HG02623 (cell line): ENCODE results near the gene HK1.
A peak's percentile ranks its signal among the peaks of the same experiment; 100 is the strongest.
"Not testable (repeated sequence)": the region's sequence is repeated elsewhere in the genome, so short reads cannot be mapped to it uniquely, and the experiment has no call there.

ENCODE experiments used
- ATAC-seq: cut with Tn5 transposase; IDR thresholded peaks from one replicate; pipeline ENCODE4 v1.9.1; 2021; ENCODE audit warnings: moderate library complexity; ENCODE audit not compliant: unreplicated experiment

Gene HK1

DNA sequence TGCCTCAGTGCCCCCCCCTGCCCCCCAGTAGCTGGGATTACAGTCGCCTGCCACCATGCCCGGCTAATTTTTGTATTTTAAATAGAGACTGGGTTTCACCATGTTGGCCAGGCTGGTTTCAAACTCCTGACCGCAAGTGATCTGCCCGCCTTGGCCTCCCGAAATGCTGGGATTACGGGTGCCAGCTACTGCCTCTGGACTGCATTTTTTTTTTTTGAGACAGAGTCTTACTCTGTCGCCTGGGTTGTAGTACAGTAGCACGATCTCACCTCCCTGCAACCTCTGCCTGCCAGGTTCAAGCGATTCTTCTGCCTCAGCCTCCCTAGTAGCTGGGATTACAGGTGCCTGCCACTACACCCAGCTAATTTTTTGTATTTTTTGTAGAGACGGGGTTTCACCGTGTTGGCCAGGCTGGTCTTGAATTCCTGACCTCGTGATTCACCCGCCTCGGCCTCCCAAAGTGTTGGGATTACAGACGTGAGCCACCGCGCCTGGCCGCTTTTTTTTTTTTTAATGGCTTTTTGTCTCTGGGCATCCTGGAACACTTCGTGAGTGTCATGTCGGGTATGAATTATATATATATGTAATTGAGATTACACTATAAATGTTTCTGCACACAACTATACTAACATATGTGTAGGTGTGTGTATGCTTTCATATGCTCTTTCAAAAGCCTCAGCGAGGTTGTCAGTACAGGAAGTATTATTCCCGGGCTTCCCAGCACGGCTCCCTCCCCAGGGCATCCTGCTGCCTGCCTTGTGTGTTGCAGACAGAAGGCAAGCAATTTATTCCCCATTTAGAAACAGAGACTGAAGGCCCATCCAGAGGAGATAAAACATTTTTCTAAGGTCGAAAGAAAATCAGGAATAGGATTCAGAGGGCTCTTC is 47.6 kb downstream of the HK1 start:
- not testable (repeated sequence) for ATAC-seq

DNA sequence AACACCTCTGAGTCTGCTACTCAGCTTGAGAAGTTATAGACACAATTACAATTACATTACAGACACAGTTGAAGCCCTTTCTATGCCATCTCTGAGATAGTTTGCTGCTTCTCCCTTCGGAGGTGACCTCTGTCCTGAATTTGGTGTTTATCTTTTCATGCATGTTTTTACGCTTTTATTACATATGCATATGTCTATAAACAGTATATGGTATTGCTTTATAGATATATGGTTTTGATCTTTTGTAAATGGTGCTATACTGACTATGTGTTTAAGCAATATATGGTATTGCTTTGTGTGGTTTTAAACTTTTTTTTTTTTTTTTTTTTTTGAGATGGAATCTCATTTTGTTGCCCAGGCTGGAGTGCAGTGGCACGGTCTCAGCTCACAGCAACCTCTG is 48.4 kb downstream of the HK1 start:
- no peak for ATAC-seq

- ATAC-seq, result peak; percentile 79
Measured at GRCh38 chr10:69327463-69328379, 49.4 kb downstream of the HK1 start.

- no peak for ATAC-seq
Measured at GRCh38 chr10:69328380-69328735, 50.1 kb downstream of the HK1 start.

- not testable (repeated sequence) for ATAC-seq
Measured at GRCh38 chr10:69328888-69329287, 50.6 kb downstream of the HK1 start.

DNA sequence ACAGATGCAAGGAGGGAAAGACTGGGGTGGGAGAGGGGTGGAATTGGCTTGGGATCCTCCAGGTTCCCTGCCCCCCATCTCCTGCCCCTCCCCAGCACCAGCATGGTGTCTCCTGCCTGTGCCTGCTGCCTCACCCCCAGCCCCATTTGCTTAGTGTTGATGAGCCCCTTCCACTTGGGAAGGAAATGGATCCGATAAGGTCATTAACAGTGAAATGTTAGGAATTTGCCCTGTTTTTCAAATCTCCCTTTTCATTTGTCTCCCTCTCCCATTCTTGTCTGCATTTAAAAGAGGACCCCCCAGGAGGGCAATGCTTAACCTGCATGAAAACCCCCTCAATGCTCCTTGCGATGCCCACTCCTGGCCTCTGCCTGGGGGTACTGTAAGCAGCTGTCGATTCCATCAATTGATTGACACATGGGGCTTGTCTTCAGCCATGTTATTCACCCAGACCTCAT is 51.5 kb downstream of the HK1 start:
- ATAC-seq, result no peak

DNA sequence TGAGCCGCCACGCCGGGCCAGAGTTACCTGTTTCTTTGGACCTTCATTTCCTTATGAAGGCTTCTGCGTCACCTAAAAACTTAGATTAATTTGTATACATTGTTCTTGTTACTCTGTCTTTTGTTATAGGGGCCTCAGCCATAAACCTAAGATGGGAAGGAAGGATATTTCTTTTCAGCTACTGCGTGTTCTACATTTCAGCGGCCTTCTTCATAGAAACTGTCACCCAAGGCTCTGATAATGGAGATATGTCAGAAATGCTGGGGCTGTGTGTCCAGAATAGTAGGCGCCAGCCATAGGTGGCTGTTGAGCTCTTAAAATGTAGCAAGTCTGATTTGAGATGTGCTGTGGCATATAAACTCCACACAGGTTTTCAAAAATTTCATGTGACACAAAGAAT is 52.9 kb downstream of the HK1 start:
- no peak for ATAC-seq

- ATAC-seq, result no peak
Measured at GRCh38 chr10:69332278-69333010, 54.1 kb downstream of the HK1 start.

DNA sequence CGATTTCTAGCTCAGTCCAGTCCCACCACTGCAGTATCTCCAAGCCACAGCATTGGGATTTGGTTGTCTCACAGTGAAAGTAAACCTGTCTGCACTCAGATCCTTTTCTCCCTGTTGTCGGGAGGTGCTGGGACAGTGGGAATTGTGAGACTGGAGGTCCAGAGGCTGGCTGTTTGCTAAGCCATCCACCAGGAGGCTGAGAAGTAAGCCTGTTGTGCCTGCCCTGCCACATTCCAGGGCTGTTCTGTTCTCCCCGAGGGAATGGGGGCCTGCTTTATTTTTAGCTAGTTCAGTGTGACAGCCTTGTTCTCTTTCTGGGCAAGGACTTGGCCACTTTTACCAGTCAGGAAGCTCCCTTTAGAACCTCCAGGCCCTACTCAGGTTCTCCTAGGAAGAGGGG is 54.9 kb downstream of the HK1 start:
- no peak for ATAC-seq

GRCh38 chr10:69333865-69334301 is 55.6 kb downstream of the HK1 start:
- ATAC-seq, result not testable (repeated sequence)

DNA sequence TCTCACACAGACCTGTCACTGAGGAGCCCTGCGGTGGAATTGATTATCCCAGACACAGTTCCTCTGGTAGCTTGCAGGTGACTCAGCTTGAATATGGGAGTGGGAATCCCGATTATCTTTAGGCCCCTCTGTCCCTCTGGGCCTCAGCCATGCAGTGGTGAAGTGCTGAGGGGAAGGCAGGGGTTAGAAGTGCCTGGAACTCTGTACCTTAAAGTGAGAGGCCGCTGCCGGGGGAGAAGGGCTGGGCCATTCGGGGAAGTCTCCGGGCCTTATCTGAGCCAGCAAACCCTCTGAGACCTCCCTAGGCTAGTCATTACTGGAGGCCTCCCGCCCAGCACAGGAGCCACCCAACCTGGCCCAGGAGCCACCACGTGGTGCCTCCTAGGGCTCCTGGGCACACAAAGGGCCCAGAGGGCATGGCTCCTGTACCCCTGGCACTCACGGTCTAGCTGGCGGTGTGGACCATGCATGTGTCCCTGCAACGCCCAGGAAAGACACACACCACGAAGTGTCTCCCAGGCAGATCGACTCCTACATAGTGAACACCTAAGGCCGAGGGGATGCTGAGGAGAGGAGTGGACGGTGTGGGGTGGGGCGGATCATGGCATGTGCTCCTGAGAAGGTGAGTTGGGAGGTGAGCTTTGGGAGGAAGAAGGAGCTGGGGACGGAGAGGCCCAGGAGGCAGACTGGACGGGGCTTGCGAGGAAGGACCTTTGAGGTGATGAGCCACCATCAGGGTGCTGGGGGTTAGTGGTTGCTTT is 56.2 kb downstream of the HK1 start:
- ATAC-seq, result no peak

GRCh38 chr10:69335063-69335587 is 56.8 kb downstream of the HK1 start:
- ATAC-seq, result no peak

DNA sequence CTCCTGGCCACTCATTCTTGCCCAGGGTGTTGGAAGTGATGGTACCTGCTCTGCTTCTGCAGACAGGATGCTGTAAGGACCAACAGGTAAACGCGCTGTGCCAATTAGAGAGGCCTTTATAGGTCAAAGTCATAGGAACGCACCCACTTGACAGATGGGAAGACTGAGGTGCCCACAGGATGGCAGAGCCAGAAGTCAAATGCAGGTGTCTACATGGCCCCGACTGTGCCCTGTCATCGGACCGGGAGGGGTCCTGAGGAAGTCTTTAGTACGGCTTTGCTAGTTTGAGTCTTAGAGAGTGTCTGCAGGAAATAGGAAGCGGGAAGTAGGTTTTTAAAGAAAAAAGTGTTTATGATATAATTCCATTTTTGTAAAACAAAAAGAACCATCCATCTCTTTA is 57.3 kb downstream of the HK1 start:
- ATAC-seq, result no peak

DNA sequence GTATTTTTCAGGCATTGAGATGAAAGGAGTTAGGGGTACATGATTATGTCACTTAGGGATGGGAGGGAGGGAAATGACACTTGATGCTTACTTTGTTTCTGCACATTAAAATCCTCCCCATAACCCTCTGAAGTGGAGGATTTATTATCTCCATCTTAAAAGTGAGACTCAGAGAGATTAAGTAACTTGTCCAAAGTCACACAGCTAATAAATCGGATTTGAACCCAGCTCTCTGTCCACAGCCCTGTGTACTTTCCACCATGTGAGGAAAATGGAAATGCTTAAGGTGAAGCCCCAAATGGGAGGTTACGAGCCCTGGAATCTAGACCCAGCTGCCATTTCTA is 58.6 kb downstream of the HK1 start:
- ATAC-seq, result no peak

DNA sequence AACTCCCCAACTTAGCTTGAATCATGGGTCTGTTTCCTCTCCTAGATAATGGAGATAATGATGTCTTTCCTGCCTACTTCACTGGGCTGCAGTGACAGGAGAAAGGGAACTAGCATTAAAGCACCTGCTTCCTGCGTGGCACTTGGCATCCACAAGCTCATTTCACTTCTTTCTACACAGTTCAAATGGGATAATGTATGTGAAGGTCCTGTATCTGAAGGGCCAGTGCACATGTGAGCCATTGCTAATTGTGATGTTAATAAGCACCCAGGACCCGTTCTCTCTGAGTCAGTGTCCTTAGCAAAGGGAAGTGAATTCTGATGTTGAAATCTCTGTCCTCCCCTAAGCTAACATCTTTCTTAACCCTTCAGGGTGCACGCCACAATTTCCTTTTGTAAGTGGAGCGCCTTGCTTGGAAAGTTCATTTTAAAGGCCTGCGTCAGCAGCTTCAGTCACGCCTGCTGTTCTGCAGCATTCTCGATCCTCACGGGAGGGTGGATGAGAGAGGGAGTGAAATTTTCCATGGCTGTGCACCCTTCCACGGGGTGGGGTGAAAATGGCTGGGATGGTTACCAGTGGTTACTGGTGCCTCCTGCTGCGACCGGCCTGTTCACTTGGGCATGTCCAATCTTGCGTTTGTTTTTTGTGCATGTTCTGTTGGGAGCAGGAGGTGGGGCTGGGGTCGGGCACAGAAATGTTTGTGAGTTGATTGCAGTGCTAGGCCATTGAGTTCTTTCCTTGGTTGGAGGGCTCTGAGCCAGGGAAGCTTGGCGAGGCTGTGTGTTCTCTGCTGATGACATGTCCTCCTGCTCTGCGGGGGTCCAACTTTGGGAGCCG is 59.2 kb downstream of the HK1 start:
- no peak for ATAC-seq

- no peak for ATAC-seq
Measured at GRCh38 chr10:69338133-69338456, 59.8 kb downstream of the HK1 start.

GRCh38 chr10:69338547-69339450 is 60.5 kb downstream of the HK1 start:
- no peak for ATAC-seq

DNA sequence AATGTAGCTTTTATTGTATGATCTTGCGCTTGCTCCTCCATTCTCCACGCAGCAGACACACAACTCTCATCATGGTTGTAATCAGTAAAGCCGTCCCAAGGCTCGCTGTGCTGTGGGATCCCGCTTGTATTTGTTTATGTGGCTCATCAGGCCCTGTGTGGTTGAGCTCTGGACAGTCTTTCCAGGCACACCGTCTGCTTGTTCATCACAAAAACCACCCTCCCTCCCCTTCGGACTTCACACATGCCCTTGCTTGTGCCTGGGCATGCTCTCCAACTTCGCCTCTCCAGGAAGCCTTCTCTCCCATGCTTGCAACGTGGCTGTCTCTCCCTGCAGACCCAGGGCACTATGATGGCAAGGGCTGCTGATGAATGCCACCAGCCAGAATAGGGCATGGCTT is 62.4 kb downstream of the HK1 start:
- ATAC-seq, result no peak
